ENCODE data around the gene RPL37. TPM values are rescaled to one million over a fixed set of nuclear protein-coding genes. Genes with fewer than 3 reads are reported as not detected.
"Not testable (repeated sequence)": the region's sequence is repeated elsewhere in the genome, so short reads cannot be mapped to it uniquely, and the experiment has no call there.

RPL37 gene
- total RNA-seq, 3 donors from 2014 or later (not counting 1 experiment from before 2014, with no cell fraction given): 961 to 1,288 (median 1,179) TPM

- Mint-ChIP-seq H3K4me3 (no peak overlapping the region), H3K36me3 (peaks cover 9% of the 10 kb centered on the region), H3K4me1 (no peaks in the 10 kb centered on the region), H3K9me3 (peaks cover 2 to 4% of the 10 kb centered on the region in 2 donors), H3K27ac (no peak overlapping the region), H3K27me3 (ENCODE audit: low read depth in 2 of 2) (no peaks in the 10 kb centered on the region)
- TF ChIP-seq CTCF (IDR thresholded peaks at IDR 0.05): no peak
- Histone ChIP-seq H3K4me3 (ENCODE audit: low read length) (no peak overlapping the region), H3K4me1 (ENCODE audit: control insufficient read depth, insufficient read depth, low read length) (no peaks in the 10 kb centered on the region), H3K27me3 (ENCODE audit: control insufficient read depth, insufficient read depth, low read length) (no peaks in the 10 kb centered on the region), H3K27ac (ENCODE audit: low read length) (no peak overlapping the region), H3K9me3 (ENCODE audit: control insufficient read depth, insufficient read depth, low read length) (no peaks in the 10 kb centered on the region), H3K36me3 (ENCODE audit: control insufficient read depth, insufficient read depth, low read length) (no peaks in the 10 kb centered on the region)
- 94% methylated on average over 5 of the region's 5 CpGs for WGBS (ENCODE audit: insufficient coverage)
- DNase-seq: no peak
- intact Hi-C loops (cut with micrococcal nuclease): no loop called here
- ATAC-seq: no peak
These were observed 31.8 kb upstream of the RPL37 start for GRCh38 chr5:40866844-40867243.

- H3K27me3 Mint-ChIP-seq (ENCODE audit: low read depth in 2 of 2); H3K4me1 ChIP-seq (ENCODE audit: control insufficient read depth, insufficient read depth, low read length); intact Hi-C loops (cut with micrococcal nuclease); H3K36me3 Mint-ChIP-seq; H3K27me3 ChIP-seq (ENCODE audit: control insufficient read depth, insufficient read depth, low read length); ATAC-seq; H3K9me3 Mint-ChIP-seq; H3K4me3 Mint-ChIP-seq; H3K4me1 Mint-ChIP-seq; DNase-seq; H3K27ac ChIP-seq (ENCODE audit: low read length); H3K36me3 ChIP-seq (ENCODE audit: control insufficient read depth, insufficient read depth, low read length); H3K27ac Mint-ChIP-seq; H3K4me3 ChIP-seq (ENCODE audit: low read length); H3K9me3 ChIP-seq (ENCODE audit: control insufficient read depth, insufficient read depth, low read length): not testable (repeated sequence)
- WGBS (ENCODE audit: insufficient coverage): 95% methylated on average over 3 of the region's 5 CpGs
These were observed 30.0 kb upstream of the RPL37 start for GRCh38 chr5:40865004-40865403.

- Histone ChIP-seq H3K4me3 (ENCODE audit: low read length) (no peak overlapping the region), H3K27ac (ENCODE audit: low read length) (no peak overlapping the region), H3K4me1 (ENCODE audit: control insufficient read depth, insufficient read depth, low read length) (no peaks in the 10 kb centered on the region), H3K36me3 (ENCODE audit: control insufficient read depth, insufficient read depth, low read length) (no peaks in the 10 kb centered on the region), H3K27me3 (ENCODE audit: control insufficient read depth, insufficient read depth, low read length) (no peaks in the 10 kb centered on the region), H3K9me3 (ENCODE audit: control insufficient read depth, insufficient read depth, low read length) (no peaks in the 10 kb centered on the region)
- no peak overlapping the region for H3K27ac Mint-ChIP-seq
- no peaks in the 10 kb centered on the region for H3K4me1 Mint-ChIP-seq
- no peaks in the 10 kb centered on the region for H3K27me3 Mint-ChIP-seq (ENCODE audit: low read depth in 2 of 2)
- H3K4me3 Mint-ChIP-seq: no peak overlapping the region
- ATAC-seq (no peak), DNase-seq (no peak)
- peaks cover 2 to 4% of the 10 kb centered on the region in 2 donors for H3K9me3 Mint-ChIP-seq
- no peak for TF ChIP-seq CTCF (IDR thresholded peaks at IDR 0.05)
- H3K36me3 Mint-ChIP-seq: peaks cover 9% of the 10 kb centered on the region
- intact Hi-C loops (cut with micrococcal nuclease): no loop called here
These were observed 25.7 kb upstream of the RPL37 start for GRCh38 chr5:40860711-40861110.

- 60% methylated on average over 4 of the region's 4 CpGs for WGBS (ENCODE audit: insufficient coverage)
- no peaks in the 10 kb centered on the region for H3K27me3 Mint-ChIP-seq (ENCODE audit: low read depth in 2 of 2)
- DNase-seq: no peak
- intact Hi-C loops (cut with micrococcal nuclease): no loop called here
- H3K4me3 Mint-ChIP-seq: no peak overlapping the region
- no peaks in the 10 kb centered on the region for H3K9me3 Mint-ChIP-seq
- no peaks in the 10 kb centered on the region for H3K36me3 Mint-ChIP-seq
- H3K4me1 Mint-ChIP-seq: no peaks in the 10 kb centered on the region
- Histone ChIP-seq H3K27ac (ENCODE audit: low read length) (no peak overlapping the region), H3K27me3 (ENCODE audit: control insufficient read depth, insufficient read depth, low read length) (no peaks in the 10 kb centered on the region), H3K4me3 (ENCODE audit: low read length) (no peak overlapping the region), H3K36me3 (ENCODE audit: control insufficient read depth, insufficient read depth, low read length) (no peaks in the 10 kb centered on the region), H3K4me1 (ENCODE audit: control insufficient read depth, insufficient read depth, low read length) (no peaks in the 10 kb centered on the region), H3K9me3 (ENCODE audit: control insufficient read depth, insufficient read depth, low read length) (no peaks in the 10 kb centered on the region)
- TF ChIP-seq CTCF (IDR thresholded peaks at IDR 0.05): no peak
- no peak overlapping the region for H3K27ac Mint-ChIP-seq
- no peak for ATAC-seq
These were observed 18.7 kb upstream of the RPL37 start for GRCh38 chr5:40853632-40854192.
